Stimulated activated CD4-positive, alpha-beta T cell treated with anti-CD3 and anti-CD28 coated beads, Interleukin-2, amount 100 ng/mL, for 24 hours (primary cell): ENCODE measurements around the gene SRGAP1.
A peak's percentile ranks its signal among the peaks of the same experiment; 100 is the strongest.

Experiments
- DNase-seq, 2 donors: peaks; one replicate each; pipeline ENCODE4 v3.0.0-alpha.2; 2020

Gene SRGAP1

DNA sequence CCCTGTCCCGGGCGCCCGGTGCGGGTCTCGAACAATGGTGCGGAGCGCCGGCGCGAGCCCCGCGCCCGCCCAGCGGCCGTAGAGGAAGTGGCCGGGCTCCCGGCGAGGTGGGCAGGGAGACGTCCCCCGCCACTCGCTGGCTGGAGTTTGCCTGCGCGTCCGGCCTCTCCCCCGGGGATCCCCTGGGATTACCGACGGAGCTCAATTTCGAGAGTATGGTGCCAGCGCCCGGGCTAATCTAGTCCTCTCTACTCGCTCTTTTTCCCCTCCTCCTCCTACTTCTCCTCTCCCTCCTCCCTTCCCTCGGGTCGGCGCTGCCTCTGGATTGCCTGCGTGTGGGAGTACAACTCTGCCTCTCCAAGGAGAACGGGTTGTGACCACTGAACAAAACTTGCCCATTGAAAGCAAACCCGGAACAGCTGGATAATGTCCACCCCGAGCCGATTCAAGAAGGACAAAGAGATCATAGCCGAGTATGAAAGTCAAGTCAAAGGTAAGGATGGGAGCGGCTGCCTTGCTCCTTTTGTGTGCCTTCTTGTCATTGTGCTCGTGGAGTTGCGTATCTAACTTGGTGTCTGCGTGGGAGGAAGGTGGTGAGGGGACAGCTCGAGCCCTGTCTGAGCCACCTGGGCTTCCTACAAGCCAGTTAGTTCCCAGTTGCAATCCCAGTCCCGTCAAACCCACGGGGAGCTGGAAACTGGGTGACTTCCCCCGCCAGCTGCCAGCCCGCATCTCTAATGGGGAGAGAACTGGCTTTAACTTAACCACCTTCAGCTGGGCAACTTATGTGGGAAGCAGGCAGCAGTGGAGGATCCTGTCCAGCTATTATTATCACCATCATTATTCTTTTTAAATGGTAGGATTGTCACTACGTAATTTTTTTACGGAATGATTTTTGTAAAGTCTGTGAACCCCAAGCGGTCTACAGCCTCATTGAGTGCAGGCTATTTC, at the start of gene SRGAP1:
TSS of gene SRGAP1 (plus strand) at position 310 of the 951 bp plus-strand sequence. CDS start at position 427, 117 bp downstream.
- peak in 1 of 2 donors; percentile 19 for DNase-seq

DNA sequence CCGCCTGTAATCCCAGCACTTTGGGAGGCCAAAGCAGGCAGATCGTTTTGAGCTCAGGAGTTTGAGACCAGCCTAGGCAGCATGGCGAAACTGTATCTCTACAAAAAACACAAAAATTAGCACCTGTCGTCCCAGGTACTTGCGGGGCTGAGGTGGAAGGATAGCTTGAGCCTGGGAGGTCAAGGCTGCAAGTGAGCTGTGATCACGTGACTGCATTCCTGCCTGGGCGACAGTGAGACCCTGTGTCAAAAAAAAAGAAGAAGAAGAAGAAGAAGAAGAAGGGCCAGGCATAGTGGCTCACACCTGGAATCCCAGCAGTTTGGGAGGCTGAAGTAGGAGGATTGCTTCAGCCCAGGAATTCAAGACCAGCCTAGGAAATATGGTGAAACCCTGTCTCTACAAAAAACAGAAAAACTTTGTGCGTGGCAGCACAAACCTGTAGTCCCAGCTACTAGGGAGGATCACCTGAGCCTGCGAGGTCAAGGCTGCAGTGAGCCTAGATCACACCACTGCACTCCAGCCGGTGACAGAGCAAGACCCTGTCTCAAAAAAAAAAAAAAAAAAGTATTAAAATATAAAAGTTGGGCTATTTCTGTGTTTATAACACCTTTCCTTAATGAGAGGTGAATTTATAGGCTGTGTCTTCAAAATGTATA, 49.3 kb upstream of the SRGAP1 start:
- DNase-seq = no peak

DNA sequence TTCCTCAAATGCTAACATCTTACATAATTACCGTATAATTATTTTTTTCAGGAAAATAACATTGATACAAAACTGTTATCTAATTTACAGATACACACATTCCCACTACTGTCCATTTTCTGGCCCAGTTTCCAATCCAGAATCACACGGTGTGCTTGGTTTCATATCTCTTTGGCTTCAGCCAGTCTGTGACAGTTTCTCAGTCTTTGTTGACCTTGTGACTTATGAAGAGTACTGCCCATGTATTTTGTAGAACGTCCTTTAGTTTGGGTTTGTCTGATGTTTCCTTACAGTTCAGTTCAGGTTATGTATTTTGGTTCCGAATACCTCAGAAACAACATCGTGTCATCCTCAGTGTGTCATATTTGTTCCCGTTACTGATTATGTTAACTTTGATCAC, 48.6 kb upstream of the SRGAP1 start:
- DNase-seq = no peak

DNA sequence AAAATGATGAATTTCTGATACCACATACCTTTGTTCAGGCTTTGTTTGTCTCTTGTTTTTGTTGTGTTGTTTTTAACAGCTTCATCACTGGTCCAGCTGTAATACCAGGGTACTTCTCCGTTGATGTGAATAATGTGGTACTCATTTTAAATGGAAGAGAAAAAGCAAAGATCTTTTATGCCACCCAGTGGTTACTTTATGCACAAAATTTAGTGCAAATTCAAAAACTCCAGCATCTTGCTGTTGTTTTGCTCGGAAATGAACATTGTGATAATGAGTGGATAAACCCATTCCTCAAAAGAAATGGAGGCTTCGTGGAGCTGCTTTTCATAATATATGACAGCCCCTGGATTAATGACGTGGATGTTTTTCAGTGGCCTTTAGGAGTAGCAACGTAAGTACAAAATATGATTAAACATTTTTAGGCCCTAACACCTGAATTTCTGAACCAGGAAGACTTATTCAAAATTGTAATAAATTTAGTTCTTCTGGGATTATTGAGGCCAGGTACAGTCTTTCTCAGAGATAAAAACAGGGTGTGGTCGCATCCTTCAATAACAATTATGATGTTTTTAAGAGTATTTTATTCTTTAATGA, 42.4 kb upstream of the SRGAP1 start:
- DNase-seq = no peak

DNA sequence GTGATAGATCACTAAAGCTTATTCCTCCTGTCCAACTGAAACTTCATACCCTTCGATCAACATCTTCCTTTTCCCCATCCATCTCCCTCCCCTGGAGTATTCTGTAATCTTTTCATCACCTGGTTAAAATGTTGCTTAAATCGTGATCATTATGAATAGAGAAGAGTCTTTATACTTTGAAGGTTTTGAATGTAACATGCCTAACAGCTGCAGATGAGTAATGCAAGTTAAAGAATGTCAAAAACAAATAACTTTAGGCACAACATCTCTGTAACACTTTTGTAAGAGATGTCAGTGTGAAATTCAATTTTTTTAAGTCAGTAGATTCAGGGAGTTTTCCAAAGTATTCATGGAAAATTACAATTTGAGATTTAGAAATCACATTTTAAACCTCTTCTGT, 39.8 kb upstream of the SRGAP1 start:
- no peak for DNase-seq

DNA sequence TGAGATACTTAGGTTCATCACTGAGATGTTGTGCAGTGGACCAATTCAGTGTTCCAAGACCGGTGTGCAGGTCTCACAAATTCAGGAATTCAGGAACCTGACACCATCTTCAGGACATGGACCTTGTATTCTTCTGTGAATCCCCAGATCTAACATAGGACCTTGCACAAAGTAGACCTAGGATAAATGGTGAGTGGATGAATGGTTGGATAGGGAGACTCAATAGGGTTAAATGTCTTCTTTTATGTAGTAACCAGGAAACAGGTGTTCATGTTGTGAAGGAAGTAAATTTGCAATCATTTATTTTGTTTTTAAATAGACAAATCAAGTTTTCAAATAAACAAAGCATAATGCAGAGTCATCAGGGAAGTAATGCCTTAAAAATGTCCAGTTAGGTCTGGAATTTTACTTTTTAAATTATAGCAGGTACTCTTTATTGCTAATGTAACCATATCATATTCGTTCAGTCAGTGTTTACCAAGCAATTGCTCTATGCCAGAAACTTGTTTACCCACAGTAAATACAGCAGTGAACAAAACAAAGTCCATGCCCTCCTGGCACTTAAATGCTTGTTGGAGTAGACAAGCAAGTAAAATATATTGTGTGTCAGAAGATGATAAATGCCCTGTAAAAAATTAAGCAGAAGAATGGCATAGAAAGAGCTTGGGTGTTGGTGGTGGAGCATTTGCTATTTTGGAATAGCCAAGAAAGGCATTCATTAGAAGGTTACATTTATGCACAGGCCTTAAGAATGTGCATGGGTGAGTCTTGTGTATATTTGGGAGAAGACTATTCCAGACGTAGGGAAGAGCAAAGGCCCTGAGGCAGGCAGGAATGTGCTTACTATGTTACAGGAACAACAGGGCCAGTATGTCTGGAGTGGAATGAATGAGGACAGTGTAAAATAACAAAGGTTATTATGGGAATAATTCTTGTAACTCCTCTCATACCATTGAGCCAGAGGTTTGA, 38.5 kb upstream of the SRGAP1 start:
- no peak for DNase-seq

DNA sequence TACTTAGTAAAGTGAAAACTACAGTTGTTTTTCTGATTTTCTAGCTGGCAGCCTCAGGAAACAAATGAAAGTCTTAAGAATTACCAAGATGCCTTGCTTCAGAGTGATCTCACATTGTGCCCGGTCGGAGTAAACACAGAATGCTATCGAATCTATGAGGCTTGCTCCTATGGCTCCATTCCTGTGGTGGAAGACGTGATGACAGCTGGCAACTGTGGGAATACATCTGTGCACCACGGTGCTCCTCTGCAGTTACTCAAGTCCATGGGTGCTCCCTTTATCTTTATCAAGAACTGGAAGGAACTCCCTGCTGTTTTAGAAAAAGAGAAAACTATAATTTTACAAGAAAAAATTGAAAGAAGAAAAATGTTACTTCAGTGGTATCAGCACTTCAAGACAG, 35.9 kb upstream of the SRGAP1 start:
- no peak for DNase-seq

DNA sequence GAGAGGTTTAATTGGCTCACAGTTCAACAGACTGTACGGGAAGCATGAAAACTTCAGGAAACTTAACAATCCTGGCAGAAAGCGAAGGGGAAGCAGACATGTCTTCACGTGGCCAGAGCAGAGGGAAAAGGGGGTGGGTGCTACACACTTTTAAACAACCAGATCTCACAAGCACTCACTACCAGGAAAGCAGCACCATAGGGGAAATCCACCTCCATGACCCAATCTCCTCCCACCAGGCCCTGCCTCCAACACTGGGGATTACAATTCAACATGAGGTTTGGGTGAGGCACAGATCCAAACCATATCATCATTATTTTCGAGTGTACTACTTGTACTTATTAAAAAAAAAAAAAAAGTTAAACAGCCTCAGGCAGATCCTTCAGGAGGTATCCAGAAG, 34.9 kb upstream of the SRGAP1 start:
- no peak for DNase-seq

DNA sequence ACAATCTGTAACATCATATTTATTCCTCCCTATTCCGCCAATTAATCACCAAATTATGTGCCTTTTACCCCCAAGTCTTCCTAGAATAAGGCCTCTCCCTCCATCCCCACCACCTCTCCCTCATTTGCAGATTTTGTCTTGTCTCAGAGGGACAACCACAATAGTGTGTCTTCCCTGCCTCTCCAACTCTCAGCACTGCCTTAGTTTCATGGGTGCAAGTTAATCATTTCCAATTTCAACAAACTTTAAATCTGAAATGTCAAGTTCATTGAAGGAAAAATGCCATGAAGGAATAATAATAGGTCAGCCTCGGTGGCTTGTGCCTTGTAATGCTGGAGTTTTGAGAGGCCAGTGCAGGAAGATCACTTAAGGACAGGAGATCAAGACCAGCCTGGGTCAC, 33.2 kb upstream of the SRGAP1 start:
- no peak for DNase-seq

DNA sequence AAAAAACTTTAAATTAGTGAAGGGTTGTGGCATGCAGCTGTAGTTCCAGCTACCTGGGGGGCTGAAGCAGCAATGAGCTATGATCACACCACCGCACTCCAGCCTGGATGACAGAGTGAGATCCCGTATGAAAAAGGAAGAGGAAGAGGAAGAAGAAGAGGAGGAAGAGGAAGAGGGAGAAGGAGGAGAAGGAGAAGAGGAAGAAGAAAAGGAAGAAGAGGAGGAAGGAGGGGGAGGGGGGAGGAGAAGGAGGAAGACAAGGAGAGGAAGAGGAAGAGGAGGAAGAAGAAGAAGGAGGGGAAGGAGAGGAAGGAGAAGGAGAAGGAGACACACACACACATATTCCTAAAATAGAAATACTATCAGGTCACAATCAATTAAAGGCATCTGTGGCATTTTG, 32.7 kb upstream of the SRGAP1 start:
- DNase-seq = no peak

DNA sequence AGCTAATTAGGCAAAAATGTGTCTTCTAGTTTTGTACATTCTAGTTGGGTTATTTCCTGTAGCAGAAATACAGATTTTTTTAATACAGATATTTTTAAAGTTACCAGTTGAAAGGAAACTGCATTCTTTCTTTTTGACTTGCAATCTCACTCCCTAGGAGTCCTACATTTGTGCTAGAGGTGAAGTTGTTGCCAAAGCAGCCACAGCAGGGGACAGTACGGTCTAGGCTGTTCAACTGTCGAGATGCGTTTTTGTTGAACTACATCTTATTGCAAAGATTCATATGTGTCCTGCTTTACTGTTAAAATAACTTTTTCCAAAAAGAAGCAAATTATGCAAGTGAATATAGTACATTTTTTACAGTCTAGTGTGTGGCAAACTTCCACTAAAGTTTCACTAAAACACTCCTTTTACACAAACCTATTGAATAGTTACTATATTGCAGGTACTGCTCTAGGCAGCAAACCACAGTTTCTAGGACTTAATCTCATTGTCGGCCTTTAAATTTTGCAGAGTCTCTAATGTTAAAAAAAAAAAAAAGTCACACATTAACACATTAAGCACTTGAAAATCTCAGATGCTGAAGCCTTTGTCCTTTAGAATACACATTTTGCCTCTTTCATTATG, 30.2 kb upstream of the SRGAP1 start:
- DNase-seq = no peak

DNA sequence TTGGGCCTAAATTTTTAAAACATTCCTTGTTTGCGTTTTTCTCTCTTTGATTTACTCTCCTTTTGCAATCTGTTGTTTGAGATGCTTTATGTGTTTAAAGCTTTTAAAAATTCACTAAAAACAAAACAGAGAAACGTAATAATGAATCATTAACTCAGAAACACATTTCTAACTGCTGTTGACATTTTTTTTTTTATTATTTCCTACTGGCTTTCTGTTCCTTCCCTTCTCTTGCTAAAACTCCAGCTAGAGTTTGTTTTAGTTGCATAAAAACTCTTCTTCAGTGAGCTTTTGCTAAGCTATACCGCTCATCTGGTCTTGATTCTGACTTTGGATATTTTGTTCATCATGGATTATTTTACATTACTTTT, 29.0 kb upstream of the SRGAP1 start:
- DNase-seq = no peak

DNA sequence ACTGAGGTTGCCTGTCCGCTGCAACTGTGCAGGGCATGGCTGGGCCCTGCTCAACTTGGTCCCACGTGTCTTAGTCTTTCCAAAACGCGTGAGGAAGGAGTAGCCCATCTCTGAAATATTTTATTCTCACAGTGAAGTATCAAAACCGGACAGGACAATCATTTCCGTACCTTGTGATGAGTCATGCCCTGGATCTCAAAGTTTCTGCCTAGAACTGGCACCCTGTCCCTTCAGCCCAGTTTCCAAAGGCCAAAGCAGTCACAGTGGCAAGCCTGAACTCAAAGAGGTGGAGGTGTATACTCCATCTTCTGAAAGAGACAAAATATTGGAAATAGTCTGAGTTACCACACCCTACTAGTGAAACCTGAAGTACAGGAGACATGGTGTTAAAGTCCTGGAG, 28.5 kb upstream of the SRGAP1 start:
- DNase-seq = no peak

DNA sequence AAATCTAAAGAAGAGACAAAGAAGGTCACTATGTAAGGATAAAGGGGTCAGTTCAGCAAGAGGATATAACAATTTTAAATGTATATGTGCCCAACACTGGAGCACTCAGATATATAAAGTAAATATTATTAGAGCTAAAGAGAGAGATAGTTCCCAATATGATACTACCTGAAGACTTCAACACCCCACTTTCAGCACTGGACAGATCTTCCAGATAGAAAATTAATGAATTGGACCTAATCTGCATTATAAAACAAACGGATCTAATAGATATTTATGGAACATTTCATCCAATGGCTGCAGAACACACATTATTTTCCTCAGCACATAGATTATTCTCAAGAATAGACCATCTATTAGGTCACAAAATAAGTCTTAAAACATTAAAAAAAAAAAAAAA, 24.1 kb upstream of the SRGAP1 start:
- no peak for DNase-seq

DNA sequence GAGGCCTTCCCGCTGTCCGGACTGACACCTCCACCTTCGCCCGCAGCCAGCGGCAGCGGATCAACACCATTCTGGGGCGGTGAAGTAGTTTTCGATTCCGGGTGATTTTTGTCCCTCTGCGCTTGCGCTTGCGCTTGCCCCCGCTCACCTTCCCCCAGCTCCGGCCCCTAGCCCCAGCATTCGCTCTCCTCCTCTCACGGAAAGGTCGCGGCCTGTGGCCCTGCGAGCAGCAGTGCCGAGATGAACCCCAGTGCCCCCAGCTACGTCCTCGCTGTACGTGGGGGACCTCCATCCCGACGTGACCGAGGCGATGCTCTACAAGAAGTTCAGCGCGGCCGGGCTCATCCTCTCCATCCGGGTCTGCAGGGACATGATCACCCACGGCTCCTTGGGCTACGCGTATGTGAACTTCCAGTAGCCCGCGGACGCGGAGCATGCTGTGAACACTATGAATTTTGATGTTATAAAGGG, 22.7 kb upstream of the SRGAP1 start:
- DNase-seq = peak in 1 of 2 donors; percentile 11

DNA sequence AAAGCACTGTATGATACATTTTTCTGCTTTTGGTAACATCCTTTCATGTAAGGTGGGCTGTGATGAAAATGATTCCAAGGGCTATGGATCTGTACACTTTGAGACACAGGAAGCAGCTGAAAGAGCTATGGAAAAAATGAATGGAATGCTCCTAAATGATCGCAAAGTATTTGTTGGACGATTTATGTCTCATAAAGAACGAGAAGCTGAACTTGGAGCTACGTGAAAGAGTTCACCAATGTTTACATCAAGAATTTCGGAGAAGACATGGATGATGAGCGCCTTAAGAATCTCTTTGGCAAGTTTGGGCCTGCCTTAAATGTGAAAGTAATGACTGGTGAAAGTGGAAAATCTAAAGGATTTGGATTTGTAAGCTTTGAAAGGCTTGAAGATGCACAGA, 22.1 kb upstream of the SRGAP1 start:
- DNase-seq = no peak

DNA sequence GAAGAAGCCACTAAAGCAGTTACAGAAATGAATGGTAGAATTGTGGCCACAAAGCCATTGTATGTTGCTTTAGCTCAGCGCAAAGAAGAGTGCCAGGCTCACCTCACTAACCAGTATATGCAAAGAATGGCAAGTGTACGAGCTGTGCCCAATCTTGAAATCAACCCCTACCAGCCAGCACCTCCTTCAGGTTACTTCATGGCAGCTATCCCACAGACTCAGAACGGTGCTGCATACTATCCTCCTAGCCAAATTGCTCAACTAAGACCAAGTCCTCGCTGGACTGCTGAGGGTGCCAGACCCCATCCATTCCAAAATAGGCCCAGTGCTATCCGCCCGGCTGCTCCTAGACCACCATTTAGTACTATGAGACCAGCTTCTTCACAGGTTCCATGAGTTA, 21.5 kb upstream of the SRGAP1 start:
- no peak for DNase-seq

DNA sequence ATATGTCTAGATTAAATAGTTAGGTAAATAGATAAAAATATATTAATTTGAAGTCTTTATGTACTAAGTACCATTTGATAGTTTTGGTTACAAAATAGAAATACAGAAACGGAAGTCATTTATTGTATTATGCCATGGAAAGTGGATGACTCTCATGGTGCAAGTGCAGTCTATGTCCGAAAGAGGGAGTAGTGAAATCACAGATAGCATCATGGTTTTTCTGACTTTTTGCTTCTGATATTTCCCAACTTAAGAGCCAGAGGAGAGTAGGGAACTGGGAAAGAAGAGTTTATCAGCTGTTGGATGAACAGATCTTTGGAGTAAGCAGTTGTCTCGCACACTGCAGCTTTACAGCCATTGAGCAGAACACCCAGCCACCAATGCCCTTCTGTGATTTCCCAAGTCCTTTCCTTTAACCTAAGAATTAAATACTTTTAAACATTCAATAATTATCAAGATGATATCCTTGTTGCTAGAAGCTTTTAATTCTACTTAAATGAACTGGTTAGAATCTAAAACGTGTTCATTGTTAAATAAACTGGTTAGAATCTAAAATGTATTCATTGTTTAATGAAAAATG, 18.4 kb upstream of the SRGAP1 start:
- no peak for DNase-seq

DNA sequence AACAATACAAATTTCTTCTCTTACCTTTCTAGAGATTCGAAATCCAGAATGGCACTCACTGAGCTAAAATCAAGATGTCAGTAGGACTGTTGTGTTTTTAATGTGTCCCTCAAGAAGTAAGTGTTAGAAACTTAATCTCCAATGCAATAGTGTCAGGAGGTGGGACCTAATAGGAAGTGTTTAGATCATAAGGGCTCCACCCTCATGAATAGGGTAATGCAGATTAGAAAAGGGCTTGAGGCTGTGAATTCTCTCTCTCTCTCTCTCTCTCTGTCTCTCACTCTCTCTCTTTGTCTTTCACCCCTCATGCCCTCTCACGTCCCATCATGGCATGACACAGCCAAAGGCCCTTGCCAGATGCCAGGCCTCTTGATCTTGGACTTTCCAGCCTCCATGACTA, 15.6 kb upstream of the SRGAP1 start:
- DNase-seq = no peak

DNA sequence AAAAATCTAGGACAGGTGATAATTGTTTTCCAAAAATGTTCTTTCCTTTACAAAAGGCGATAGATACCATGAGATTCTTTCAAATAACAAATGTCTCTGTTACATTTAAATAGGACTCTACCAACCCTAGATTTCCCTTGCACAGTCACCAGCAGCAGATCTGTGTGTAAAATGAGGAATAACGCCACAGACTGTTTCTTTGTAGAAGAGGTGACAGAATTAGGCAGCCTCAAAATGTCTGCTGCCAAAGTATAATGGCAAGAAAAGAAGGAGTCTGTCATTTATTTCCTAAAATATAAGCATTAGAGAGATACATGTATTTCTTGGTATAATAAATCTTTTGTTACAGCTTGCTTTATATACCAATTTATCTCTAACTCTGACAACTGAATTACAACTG, 8.5 kb upstream of the SRGAP1 start:
- no peak for DNase-seq

DNA sequence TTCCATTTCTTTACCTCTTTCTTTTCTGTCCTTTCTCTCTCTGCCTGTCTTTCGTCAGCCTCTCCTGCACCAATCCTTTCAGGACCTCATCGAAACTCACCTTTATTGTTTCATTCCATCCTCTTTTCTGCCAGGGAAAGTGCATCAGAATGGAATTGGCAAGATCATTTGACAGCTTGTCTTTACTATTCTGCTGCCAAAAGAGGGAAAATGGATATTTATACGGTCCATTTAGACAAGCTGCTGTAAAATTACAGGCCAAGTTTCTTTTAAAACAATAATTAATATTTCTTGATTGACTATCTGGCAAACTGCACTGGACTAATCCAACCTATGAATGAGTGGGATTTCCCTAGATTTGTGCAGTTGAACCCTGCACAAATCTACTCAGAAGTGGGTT, 7.6 kb upstream of the SRGAP1 start:
- no peak for DNase-seq

DNA sequence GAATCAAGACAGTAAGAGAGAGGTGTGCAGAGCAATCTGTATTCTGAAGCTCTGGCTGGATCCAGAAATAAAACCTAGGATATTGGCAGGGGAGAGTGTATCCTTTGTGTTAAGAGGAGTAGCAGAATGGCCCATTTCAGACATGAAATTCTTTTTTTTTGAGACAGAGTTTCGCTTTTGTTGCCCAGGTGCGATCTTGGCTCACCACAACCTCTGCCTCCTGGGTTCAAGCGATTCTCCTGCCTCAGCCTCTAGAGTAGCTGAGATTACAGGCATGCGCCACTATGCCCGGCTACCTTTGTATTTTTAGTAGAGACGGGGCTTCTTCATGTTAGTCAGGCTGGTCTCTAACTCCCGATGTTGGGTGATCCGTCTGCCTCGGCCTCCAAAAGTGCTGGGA, 6.1 kb upstream of the SRGAP1 start:
- no peak for DNase-seq
